Measurements from ENCODE around the gene AUTS2.

- TF ChIP-seq, protein P1, sequence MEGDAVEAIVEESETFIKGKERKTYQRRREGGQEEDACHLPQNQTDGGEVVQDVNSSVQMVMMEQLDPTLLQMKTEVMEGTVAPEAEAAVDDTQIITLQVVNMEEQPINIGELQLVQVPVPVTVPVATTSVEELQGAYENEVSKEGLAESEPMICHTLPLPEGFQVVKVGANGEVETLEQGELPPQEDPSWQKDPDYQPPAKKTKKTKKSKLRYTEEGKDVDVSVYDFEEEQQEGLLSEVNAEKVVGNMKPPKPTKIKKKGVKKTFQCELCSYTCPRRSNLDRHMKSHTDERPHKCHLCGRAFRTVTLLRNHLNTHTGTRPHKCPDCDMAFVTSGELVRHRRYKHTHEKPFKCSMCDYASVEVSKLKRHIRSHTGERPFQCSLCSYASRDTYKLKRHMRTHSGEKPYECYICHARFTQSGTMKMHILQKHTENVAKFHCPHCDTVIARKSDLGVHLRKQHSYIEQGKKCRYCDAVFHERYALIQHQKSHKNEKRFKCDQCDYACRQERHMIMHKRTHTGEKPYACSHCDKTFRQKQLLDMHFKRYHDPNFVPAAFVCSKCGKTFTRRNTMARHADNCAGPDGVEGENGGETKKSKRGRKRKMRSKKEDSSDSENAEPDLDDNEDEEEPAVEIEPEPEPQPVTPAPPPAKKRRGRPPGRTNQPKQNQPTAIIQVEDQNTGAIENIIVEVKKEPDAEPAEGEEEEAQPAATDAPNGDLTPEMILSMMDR (IDR thresholded peaks at IDR 0.05; ENCODE audit: low read length): no peak
- no peak for TF ChIP-seq EZH2 (IDR thresholded peaks at IDR 0.05; ENCODE audit: borderline replicate concordance, low read length)
Observed at GRCh38 chr7:70033226-70033625, 435.0 kb downstream of the AUTS2 start.

All from OCI-LY1 (cell line).